C1 segment of cervical spinal cord (tissue), 14 donors: Measurements from ENCODE around the gene BMPER.

Experiments used
- DNase-seq, 14 donors: peaks; one replicate each; lab custom pipeline; 2025; lab: John Stamatoyannopoulos, UW

BMPER gene

GRCh38 chr7:33964417-33965182, 59.3 kb downstream of the BMPER start:
- DNase-seq, result peak in 1 of 14 donors; percentile 92

GRCh38 chr7:33965183-33965744, 59.9 kb downstream of the BMPER start:
- no peak for DNase-seq

GRCh38 chr7:33968591-33968990, 63.3 kb downstream of the BMPER start:
- DNase-seq, result peak in 1 of 14 donors; percentile 90

GRCh38 chr7:33970536-33970935, 65.2 kb downstream of the BMPER start:
- DNase-seq, result peak in 1 of 14 donors; percentile 28

GRCh38 chr7:33971106-33971505, 65.8 kb downstream of the BMPER start:
- no peak for DNase-seq

- DNase-seq, result no peak
Measured at GRCh38 chr7:33973231-33974015, 68.1 kb downstream of the BMPER start.

GRCh38 chr7:33979300-33979806, 74.0 kb downstream of the BMPER start:
- no peak for DNase-seq

- DNase-seq, result no peak
Measured at GRCh38 chr7:33979807-33980355, 74.5 kb downstream of the BMPER start.

GRCh38 chr7:33981226-33981625, 75.9 kb downstream of the BMPER start:
- no peak for DNase-seq

GRCh38 chr7:33981671-33982424, 76.5 kb downstream of the BMPER start:
- DNase-seq, result no peak

GRCh38 chr7:33982425-33982786, 77.1 kb downstream of the BMPER start:
- no peak for DNase-seq

GRCh38 chr7:33986451-33986850, 81.1 kb downstream of the BMPER start:
- no peak for DNase-seq

GRCh38 chr7:33986951-33987947, 81.9 kb downstream of the BMPER start:
- no peak for DNase-seq

- no peak for DNase-seq
Measured at GRCh38 chr7:33996899-33997298, 91.6 kb downstream of the BMPER start.

GRCh38 chr7:33998476-33998875, 93.1 kb downstream of the BMPER start:
- no peak for DNase-seq

- DNase-seq, result no peak
Measured at GRCh38 chr7:34011017-34011695, 105.8 kb downstream of the BMPER start.

- DNase-seq, result no peak
Measured at GRCh38 chr7:34011696-34012095, 106.4 kb downstream of the BMPER start.

GRCh38 chr7:34013421-34013820, 108.1 kb downstream of the BMPER start:
- DNase-seq, result no peak

- DNase-seq, result peak in 2 of 14 donors; percentile 8 to 95
Measured at GRCh38 chr7:34015651-34016050, 110.3 kb downstream of the BMPER start.
